Fibroblast of skin of abdomen (primary cell): ENCODE data around the gene SLC35F5. TPM values are rescaled to one million over a fixed set of nuclear protein-coding genes. Genes with fewer than 3 reads are reported as not detected.
"Not testable (repeated sequence)": the region's sequence is repeated elsewhere in the genome, so short reads cannot be mapped to it uniquely, and the experiment has no call there.

ENCODE experiments used
- DNase-seq: peaks from one replicate; pipeline ENCODE4 v3.0.0-alpha.2; 2013
- polyA plus RNA-seq, 2 experiments: library from polyadenylated mRNA; unstranded; fragments of 120-200 nt; gene quantifications; one replicate each; pipeline ENCODE4 v1.2.1, GENCODE V29; 2013; ENCODE audit not compliant: insufficient read length in 2 of 2

The SLC35F5 gene, protein sequence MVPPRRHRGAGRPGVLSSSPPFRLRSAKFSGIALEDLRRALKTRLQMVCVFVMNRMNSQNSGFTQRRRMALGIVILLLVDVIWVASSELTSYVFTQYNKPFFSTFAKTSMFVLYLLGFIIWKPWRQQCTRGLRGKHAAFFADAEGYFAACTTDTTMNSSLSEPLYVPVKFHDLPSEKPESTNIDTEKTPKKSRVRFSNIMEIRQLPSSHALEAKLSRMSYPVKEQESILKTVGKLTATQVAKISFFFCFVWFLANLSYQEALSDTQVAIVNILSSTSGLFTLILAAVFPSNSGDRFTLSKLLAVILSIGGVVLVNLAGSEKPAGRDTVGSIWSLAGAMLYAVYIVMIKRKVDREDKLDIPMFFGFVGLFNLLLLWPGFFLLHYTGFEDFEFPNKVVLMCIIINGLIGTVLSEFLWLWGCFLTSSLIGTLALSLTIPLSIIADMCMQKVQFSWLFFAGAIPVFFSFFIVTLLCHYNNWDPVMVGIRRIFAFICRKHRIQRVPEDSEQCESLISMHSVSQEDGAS
- polyA plus RNA-seq (2013, experiment 1 of 2; ENCODE audit: insufficient read length), result 50.8 TPM
- polyA plus RNA-seq (2013, experiment 2 of 2; ENCODE audit: insufficient read length), result 52.0 TPM

DNA sequence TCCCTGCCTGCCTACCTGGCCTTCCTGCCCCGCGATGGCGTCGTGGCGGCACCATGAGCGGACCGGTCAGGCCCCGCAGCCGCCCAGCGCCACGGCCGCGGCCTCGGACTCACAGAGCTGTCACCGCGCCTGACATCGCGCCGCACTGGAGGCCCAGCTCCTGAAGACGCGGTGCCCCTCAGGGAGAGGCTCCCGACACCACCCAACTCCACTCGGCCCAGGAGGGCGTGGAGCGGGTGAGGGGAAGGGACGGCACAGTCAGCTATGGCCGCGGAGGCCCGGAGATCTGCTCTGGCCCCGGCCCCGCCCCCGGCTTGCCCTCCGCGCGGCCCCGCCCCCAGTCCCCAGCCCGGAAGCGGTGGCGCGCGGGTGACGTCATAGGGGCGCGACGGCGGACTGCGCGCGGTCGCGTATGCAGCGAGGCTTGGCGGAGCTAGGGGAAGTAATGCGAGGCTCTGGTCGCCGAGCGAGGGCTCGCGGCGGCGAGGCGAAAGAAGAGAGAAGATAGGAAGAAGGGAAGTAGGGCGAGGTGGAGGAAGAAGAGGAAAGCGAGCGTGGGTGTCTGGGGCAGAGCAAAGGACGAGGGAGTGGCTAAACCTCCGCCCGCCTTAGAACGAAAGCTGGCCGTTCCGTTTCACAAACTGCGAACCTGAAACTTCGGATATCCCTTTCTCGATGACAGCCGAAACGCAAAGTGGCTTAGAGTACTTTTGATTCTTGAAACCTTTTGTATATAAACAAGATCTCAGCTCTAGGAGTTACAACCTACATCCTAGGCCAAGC, at the start of gene SLC35F5:
Gene SLC35F5 (minus strand): TSS at position 288 of the 783 bp plus-strand sequence. CDS start 233 bp downstream, at position 55.
- peak; percentile 90 for DNase-seq

DNA sequence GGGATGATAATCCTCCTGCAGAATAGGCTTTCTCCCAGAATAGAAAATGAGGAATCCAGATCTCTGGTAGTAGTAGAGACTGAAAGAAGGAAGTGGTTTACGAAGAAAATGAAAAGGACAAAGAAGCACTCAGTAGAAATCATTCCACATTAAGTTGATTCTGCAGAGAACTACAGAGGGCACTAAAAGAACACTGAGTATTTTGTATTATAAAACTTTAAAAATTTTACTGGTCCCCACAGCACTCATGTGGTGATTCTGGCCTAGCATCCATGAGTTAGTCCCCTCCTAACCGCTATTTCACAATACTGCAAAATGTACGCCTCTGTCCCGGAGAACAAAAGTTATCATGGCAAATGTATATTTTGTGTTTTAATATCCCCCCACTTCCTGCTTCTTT, 42.9 kb upstream of the SLC35F5 start:
- no peak for DNase-seq

DNA sequence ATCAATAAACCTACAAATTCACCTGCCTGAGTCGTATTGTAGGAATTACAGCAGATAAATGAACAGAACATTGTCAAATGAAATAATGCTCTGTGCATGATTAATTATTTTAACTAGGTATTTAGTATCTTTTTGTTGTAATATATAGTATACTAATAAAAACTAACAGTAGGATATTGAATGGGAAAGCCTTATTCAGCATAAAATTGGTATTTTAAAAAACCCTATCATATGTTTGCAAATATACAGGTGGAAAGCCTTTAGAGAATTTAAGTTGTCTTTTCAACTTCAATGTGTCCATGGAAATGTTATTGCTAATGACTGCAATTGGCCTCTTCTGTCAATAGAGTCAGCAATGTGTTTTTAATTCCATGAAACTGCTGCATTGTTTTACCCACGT, 40.8 kb upstream of the SLC35F5 start:
- no peak for DNase-seq

DNA sequence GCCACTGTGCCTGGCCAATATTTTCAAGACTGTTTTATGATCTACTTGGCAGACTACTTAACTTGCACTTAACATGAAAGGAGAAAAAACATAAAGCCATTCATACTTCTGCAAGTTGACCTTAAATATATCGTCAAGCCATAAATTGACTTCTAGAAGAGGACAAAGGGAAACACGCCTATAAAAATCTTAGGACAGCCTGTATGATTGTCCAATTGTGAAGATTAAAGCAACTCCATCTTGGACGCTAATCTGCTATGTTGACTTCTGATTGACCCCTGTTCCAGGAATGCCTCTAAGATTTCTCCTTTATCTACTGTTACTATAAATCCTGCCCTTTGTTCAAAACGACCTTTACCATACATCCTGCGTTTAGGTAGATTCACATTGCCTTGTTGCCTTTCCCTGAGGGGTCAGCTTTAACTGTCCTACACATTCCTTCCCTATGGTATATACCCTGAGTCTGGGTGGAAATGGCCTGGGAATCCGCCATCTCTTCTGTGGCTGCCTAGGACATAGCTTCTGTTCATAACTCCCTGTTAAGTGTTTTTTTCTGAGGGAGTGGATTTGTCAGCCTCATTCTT, 40.2 kb upstream of the SLC35F5 start:
- no peak for DNase-seq

DNA sequence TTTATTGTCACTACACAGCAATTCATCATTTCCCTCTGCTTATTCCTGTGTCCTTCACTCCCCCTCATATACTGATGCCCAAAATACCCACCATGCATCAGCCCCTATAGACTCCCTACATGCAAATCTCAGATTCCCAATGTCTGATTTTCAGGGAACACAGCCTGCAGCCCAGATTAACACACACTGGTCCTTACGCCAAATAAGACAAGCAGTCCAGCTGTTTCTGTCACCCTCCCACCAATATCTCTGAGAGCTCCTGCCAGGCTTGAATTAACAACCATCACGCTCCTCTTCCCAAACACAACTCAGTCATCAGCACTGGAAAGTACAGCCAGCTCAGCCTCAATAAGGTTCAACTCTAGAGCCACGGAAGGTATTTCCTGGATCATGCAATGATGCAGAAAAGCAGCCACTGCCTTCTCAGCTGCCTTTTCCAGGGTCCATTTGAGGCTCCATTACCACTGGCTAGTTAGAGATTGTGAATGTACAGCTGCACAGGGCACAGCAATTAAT, 39.0 kb upstream of the SLC35F5 start:
- DNase-seq, result no peak

DNA sequence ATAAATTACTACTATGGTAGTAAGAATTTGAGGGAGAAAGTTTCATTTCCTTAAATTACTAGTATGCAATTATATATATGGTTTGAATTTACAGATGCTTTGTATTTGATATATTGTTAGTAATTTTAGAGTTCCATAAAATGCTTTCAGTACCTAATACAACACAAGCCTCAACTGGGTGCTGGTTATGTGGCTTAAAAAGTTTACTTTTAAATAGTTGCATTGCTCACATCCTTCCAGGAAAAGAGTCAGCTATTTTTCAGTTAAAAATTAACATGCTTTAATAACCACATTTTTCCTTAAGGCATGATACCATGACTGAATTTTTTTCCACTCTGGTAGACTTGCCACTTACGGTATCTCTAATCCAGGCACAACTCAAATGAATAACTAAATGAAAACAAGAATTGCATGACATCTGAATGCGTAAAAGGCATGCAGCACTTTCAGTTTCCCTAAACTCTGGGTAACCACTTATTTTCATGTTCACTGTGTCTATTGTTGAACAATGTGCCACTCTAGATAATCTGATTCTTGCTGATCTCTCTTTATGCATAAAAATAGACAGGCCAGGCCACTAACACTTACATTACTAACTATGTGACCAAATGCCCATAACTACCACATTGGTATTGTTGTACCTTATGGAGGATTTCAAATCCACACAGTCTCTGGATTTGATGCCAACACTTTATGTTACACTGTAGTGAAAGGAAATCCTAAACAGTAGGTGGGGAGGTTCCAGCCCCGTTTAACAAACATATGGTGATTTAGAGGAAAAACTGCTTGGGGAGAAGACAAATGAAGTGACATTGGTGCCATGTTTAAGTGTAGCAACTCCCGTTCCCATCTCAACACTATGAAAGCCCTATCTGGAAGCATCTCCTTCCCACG, 35.5 kb upstream of the SLC35F5 start:
- no peak for DNase-seq

DNA sequence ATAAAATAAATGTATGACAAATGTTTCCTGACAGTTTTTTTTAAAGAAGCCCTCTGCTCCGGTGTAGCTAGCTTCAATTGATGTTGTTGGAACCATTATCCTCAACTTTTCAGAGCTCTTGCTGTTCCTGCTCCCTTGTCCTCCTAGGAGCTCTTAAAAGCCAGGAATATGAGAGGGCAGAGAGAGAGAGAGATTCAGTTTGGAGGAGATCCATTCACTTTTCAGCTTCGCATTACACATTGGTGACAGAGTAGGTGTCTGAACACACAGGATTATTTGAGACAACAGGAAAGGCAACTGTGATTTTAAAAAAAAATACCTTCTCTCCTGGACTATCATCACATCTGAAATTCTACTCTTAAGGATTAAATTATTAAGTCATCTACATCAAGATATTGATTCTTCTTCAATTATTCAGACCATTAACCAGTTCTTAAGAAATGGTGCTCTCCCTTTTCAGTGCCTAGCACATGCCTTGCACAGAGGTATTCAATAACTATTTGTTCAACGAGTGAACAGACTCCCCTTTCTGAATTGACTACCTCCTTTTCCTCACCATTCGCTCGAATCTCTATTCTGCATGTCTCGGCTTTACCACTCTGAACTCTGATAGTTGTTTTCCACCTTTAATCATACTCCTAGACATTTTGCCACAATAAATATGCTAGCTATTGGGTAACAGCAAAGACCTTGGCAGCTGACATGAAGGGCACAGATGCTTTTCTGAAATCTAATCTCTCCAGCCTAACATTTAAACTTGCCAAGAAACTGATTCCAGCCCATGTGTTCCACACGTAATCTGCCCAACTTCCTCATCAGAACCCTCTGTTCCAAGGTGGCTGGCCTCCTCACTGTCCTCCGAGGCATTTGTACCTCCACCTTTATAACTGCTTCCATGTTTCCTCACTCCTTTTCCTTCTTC, 28.6 kb upstream of the SLC35F5 start:
- no peak for DNase-seq

DNA sequence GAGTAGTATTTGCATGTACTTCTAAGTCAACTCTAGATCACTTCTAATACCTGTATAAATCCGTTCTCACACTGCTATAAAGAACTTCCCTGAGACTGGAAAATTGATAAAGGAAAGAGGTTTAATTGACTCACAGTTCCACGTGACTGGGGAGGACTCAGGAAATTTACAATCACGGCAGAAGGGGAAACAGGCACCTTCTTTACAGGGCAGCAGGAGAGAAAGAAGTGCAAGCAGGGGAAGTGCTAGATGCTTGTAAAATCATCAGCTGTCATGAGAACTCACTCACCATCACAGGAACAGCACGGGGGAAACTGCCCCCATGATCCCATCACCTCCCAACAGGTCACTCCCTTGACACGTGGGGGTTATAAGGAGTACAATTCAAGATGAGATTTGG, 24.0 kb upstream of the SLC35F5 start:
- no peak for DNase-seq

DNA sequence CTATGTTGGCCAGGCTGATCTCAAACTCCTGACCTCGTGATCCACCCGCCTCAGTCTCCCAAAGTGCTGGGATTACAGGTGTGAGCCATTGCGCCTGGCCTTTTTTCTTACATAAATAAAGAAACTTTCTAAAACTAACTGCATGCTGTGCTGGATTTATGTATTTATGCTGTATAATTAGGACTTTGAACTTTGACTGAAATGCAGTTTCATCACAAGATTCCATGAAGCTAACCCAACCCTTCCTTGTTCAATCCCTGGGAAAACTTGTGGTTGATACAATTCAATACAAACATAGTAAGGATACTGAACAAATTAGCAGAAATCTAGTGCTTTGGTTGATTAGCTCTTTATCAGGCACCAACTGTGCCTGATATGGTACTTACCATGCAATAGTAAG, 20.9 kb upstream of the SLC35F5 start:
- DNase-seq, result no peak

DNA sequence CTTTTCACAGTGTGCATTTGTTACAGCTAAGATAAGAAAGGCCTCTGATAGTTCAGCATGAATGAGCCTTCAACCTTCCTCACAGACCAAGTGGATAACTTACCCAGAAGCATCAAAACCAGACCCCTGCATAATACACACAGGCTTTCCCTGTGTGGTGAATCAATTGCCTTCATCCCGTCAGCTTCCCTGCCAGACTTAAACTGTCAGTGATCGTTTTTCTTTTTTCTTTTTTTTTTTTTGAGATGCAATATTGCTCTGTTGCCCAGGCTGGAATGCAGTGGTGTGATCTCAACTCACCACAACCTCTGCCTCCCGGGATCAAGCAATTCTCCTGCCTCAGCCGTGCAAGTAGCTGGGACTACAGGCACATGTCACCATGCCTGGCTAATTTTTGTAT, 20.5 kb upstream of the SLC35F5 start:
- no peak for DNase-seq

DNA sequence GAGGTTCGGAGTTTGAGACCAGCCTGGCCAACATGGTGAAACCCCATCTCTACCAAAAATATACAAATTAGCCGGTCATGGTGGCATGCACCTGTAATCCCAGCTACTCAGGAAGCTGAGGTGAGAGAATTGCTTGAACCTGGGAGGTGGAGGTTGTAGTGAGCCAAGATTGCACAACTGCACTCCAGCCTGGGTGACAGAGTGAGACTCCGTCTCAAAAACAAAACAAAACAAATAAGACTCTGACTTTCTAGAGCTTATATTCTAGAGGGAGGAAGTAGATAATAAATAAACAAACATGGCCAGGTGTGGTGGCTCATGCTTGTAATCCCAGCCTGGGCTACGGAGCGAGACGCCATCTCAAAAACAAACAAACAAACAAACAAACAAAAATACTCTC, 18.2 kb upstream of the SLC35F5 start:
- not testable (repeated sequence) for DNase-seq

DNA sequence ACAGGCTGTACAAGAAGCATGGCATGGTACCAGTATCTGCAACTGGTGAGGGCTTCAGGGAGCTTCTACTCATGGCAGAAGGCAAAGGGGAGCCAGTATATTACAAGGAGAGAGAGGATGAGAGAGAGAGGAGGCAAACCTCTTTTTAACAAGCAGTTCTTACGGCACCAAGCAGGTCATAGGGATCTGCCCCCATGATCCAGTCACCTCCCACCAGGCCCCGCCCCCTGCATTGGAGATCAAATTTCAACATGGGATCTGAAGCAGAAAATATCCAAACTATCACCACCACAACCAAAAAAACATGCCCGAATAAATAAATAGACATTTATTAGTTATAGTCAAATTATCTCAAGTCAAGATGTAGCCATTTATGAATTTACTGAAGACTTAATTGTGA, 14.5 kb upstream of the SLC35F5 start:
- no peak for DNase-seq

DNA sequence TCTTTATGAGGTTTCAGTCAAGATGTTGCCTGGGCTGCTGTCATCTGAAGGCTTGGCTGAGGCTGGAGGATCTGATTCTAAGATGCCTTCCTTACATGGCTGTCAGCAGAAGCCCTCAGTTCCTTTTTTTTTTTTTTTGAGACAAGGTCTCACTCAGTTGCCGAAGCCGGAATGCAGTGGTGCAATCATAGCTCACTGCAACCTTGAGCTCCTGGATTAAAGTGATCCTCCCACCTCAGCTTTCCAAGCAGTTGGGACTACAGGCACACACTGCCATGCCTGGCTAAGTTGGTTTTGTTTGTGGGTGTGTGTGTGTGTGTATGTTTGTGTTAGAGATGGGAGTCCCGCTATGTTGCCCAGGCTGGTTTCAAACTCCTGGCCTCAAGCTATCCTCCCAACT, 13.1 kb upstream of the SLC35F5 start:
- DNase-seq, result no peak

DNA sequence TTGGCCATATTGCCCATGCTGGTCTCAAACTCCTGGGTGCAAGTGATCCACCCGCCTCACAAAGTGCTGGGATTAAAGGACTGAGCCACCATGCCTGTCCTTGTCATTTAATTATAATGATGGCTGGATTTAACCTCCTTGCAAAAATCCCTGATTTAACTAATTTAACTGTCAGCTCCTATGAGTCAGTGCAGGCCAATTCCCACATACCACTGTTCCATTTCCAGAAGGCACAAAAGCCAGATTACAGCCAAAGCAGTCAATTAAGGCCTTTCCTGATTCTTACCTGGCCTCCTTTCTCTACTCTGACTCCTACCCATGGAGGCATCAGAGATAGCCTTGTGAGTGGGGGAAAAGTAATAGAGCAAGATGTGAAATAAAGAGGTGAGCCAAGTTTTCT, 12.3 kb upstream of the SLC35F5 start:
- DNase-seq, result no peak

DNA sequence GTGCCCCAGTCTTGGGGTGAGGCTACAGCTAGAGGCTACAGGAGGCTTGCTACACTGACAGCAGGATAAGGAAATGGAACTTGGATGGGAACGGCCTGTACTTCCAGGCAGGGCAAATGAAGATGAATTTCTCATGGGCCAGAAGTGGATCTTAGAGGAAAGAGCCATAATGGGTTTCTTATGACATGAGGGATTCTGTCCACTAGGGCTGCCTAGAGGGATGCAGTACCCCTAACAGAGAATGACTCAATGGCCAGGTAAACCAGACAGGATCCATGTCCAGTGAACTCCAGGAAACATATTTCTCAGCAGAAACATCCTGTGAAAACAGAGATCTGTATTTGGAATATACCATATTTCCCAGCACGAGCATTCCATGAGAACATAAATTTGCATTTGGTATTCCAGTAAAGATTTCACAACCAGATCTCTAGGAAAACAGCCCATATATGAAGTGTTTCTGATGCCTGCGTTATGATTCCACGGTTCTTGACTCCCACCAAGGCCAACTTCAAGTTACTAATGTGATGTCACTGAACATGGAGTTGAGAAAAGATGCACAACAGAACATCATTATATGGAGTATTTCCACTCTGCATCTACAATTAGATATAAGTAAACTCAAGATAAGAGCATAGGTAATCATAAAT, 11.5 kb upstream of the SLC35F5 start:
- DNase-seq, result peak; percentile 14

DNA sequence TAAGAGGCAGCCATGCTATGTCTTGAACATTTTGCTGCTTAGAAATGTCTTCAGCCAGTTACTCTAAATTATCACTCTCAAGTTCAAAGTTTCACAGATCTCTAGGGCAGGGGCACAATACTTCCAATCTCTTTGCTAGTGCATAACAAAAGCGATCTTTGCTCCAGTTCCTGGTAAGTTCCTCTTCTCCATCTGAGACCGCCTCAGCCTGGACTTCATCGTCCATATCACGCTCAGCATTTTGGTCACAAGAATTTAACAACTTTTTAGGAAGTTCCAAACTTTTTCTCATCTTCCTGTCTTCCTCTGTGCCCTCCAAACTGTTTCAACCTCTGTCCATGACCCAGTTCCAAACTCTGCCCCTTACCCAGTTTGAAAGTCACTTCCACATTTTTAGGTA, 8.8 kb upstream of the SLC35F5 start:
- no peak for DNase-seq

DNA sequence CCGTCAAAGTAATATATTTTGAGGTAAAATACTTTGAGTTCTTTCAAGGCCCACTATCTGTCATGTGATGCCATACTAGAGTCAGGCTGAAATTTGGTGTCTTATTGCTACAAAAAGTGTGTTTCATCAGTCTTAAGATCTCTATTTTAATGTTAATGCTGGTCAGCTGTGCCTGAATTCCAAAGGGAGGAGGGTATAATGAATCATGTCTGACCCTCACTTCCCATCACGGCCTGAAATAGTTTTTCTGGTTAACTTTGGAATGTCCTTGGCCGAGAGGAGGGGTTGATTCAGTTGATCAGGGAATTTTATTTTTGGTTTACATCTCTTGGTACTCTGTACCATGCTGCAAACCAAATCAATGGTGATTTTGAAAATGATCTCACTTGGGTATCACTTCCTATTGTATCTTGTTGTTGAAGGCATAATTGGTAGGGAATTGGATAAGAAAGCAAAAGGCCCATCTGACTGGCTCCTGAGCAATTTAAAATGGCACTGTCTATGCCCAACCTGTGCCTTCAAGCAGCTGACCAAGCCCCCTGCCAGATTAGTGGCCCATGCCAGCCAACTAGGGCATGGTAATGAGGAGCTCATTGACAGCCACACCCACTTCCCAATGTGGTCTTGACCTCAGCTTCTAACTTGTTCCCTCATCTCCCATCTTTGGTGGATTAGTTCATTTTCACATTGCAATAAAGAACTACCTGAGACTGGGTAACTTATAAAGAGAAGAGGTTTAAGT, 6.1 kb upstream of the SLC35F5 start:
- DNase-seq, result peak; percentile 85

DNA sequence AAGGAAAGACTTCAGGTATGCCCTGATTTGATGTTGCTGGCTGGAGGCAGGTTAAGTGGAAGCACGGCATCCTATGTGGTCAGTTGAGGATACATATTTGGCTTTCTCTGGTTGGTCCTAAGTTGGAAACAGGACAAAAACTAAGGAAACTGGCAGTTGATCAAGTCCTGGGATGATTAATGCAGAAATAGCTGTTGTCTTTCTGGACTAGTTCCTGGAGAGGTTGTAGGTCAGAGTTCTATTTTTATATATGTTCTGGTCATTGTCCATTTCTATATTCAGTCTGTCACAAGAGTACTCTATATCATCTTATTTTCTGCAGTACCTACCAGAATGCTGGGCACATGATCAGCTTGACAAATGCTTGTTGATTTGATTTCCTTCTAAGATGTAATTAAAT, 4.0 kb upstream of the SLC35F5 start:
- peak; percentile 33 for DNase-seq

DNA sequence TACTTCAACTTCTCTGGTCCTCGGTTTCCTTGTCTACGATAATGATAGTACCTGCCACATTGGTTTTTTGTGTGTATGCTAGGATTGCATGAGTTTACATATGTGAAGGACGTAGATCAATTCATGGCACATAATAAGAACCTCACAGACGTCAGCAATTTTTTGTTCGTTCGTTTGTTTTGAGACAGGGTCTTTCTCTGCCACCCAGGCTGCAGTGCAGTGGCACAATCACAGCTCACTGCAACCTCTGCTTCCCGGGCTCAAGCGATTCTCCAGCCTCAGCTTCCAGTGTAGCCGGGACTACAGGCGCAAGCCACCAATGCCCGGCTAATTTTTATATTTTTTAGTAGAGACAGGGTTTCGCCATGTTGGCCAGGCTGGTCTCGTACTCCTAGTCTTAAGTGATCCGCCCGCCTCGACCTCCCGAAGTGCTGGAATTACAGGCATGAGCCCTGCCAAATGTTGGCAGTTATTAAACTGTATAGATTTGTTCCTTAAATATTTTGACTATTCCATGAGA, 756 bp upstream of the SLC35F5 start:
- no peak for DNase-seq
